Natural killer cell (primary cell): Measurements from ENCODE around the gene FOXL2. TPM values are rescaled to one million over a fixed set of nuclear protein-coding genes. Genes with fewer than 3 reads are reported as not detected.

Experiments
- ATAC-seq, 3 donors: fragments of 150-1000 bp in 2 of 3; fragments of 200-7000 bp in 1 of 3; cut with Tn5 transposase; 1 replicate in 1 of 3; 2 replicates in 2 of 3; pipeline ENCODE4 v1.10.0; 2021; ENCODE audit warnings: mild to moderate bottlenecking in 2 of 3, moderate library complexity in 2 of 3
- DNase-seq, 2 donors: peaks; one replicate each; pipeline versions ENCODE4 v3.0.0 to v3.0.0-alpha.2; 2013 to 2021; ENCODE audit warnings: mixed read lengths in 1 of 2
- H3K27ac ChIP-seq: one replicate; pipeline ENCODE4 v1.5.1; 2013; ENCODE audit warnings: mild to moderate bottlenecking, low read length
- H3K27me3 ChIP-seq: one replicate; pipeline ENCODE4 v1.6.1; 2013; ENCODE audit warnings: low read length; ENCODE audit not compliant: control insufficient read depth, insufficient read depth
- H3K36me3 ChIP-seq: one replicate; pipeline ENCODE4 v1.6.1; 2013; ENCODE audit warnings: low read length; ENCODE audit not compliant: control insufficient read depth, insufficient read depth
- H3K4me1 ChIP-seq: one replicate; pipeline ENCODE4 v1.6.1; 2013; ENCODE audit warnings: low read length; ENCODE audit not compliant: control insufficient read depth, insufficient read depth
- H3K4me3 ChIP-seq: one replicate; pipeline ENCODE4 v1.5.1; 2013; ENCODE audit warnings: low read length
- H3K9me3 ChIP-seq: one replicate; pipeline ENCODE4 v1.6.1; 2013; ENCODE audit warnings: low read length; ENCODE audit not compliant: control insufficient read depth, insufficient read depth
- H3K27ac Mint-ChIP-seq, 2 donors: one replicate each; pipeline ENCODE4 v1.8.0; 2022; ENCODE audit warnings: mild to moderate bottlenecking in 2 of 2, mixed read lengths in 2 of 2, moderate library complexity in 1 of 2
- H3K27me3 Mint-ChIP-seq, 2 donors: one replicate each; pipeline ENCODE4 v1.8.0; 2022; ENCODE audit warnings: low read depth in 2 of 2, mixed read lengths in 2 of 2
- H3K36me3 Mint-ChIP-seq: one replicate; pipeline ENCODE4 v1.8.0; 2022; ENCODE audit warnings: mixed read lengths
- H3K4me1 Mint-ChIP-seq, 2 donors: one replicate each; pipeline ENCODE4 v1.8.0; 2022; ENCODE audit warnings: mixed read lengths in 2 of 2
- H3K4me3 Mint-ChIP-seq: one replicate; pipeline ENCODE4 v1.8.0; 2022; ENCODE audit warnings: mild to moderate bottlenecking, moderate library complexity, mixed read lengths
- H3K9me3 Mint-ChIP-seq, 2 donors: one replicate each; pipeline ENCODE4 v1.8.0; 2022; ENCODE audit warnings: mixed read lengths in 2 of 2
- WGBS: methylation state at CpG from one replicate; pipeline ENCODE4 v1.1.7; 2013; ENCODE audit warnings: missing lambda C conversion rate; ENCODE audit not compliant: insufficient coverage; 5-methylcytosine and 5-hydroxymethylcytosine counted together
- intact Hi-C: fragments of 100-400 bp; cut with micrococcal nuclease; formaldehyde crosslinking; loops from one replicate; pipeline ENCODE4 v1.14.2; 2022
- total RNA-seq, 4 donors: library from RNA; stranded (reverse); fragments of 120-200 nt in 1 of 4; gene quantifications; one replicate each; pipeline versions ENCODE4 v1.2.3 to v1.2.4, GENCODE V29; 2013 to 2022
- TF ChIP-seq, protein P1 (sequence below): fragments of 200-600 bp; IDR thresholded peaks from one replicate; pipeline ENCODE4 v1.8.0; 2022; ENCODE audit warnings: antibody characterized with exemption

FOXL2 gene
- total RNA-seq, 3 donors from 2014 or later (not counting 1 experiment from before 2014, with no cell fraction given): not detected

DNA sequence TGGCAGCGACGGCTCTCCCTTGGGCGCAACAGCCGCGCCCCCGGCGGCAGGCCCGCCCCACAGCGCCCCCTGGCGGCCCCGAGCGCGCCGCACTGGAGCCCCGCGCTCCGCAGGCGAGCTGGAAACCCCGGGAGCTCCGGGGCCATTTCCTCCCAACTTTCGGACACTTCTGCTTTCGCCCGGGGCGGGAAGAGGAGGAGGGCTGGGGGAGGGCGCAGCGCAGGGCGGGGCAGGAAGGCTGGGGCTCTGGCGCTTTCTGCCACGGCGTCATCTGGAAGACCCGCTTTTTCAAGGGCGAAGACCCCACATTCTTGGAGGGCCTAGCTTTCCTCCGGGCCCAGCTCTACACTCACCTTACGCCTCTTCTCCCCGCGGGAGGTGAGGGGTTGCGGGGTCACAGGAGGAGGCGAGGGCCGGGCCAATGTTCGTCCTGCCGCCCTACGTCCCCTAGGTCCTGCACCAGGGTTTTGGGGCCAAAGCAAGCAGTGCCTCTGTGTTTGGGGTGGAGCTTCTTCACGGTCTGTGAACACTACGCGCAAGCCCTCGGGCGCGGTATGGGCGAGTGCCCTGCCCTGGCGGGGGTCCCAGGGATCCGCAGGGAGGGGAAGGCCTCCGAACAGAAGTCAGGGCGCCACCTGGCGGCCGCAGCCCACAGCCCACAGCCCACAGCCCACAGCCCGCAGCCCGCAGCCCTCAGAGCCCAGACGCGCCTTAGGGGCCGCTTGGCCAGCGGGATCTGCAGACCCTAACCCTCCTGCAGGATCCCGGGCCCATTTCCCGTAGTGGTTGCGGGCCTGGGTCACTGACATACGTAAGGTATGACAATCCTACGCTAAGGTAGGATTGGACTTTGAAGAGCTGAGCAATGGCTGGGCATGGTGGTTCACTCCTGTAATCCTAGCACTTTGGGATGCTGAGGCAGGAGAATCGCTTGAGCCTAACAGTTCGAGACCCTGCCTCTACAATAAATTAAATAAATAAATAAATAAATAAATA is 31.1 kb downstream of the FOXL2 start:
- peak; percentile 87 to 91 (median 88) for ATAC-seq
- peak overlapping the region in 1 of 2 donors; percentile 79 for H3K27ac Mint-ChIP-seq

DNA sequence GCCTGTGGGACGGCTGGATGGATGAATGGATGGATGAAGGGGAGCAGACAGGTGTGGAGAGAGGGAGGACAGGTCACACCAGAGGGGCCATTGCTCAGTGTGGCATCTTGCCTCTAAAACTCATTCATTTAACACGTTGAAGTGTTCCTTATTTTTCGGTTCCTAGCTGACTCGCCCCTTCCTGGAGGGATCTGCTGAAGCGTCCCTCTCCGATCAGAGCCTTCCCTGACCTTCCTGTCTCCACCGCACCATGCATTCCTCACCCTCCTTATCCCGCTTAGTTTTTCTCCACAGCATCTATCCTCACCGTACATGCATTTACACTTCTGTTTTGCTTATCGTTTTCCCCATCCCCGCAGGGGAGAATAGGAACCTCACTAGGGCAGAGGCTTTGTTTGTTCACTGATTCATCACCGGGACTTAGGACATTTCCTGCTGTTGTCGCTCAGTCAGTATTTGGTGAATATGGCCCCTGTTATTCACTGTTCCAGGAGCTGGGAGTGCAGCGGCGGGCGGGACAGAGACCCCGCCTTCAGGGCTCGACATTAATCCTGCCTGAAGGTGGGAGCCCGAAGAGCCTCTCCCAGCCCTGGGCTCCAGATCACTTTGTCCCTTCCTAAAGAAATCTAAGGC is 32.0 kb downstream of the FOXL2 start:
- no peaks in the 10 kb centered on the region for H3K9me3 ChIP-seq
- H3K9me3 Mint-ChIP-seq: no peaks in the 10 kb centered on the region
- ATAC-seq (peak; percentile 5 to 21 (median 11)), DNase-seq (no peak)
- no peak overlapping the region for H3K27ac ChIP-seq
- TF ChIP-seq, protein P1, sequence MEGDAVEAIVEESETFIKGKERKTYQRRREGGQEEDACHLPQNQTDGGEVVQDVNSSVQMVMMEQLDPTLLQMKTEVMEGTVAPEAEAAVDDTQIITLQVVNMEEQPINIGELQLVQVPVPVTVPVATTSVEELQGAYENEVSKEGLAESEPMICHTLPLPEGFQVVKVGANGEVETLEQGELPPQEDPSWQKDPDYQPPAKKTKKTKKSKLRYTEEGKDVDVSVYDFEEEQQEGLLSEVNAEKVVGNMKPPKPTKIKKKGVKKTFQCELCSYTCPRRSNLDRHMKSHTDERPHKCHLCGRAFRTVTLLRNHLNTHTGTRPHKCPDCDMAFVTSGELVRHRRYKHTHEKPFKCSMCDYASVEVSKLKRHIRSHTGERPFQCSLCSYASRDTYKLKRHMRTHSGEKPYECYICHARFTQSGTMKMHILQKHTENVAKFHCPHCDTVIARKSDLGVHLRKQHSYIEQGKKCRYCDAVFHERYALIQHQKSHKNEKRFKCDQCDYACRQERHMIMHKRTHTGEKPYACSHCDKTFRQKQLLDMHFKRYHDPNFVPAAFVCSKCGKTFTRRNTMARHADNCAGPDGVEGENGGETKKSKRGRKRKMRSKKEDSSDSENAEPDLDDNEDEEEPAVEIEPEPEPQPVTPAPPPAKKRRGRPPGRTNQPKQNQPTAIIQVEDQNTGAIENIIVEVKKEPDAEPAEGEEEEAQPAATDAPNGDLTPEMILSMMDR: no peak
- no peaks in the 10 kb centered on the region for H3K36me3 ChIP-seq
- H3K4me3 ChIP-seq: peak overlapping the region; percentile 6
- H3K4me3 Mint-ChIP-seq: peak overlapping the region; percentile 87
- peaks cover 18% of the 10 kb centered on the region for H3K4me1 ChIP-seq
- peaks cover 4 to 7% of the 10 kb centered on the region in 2 donors for H3K4me1 Mint-ChIP-seq
- H3K27ac Mint-ChIP-seq: peak overlapping the region in 1 of 2 donors; percentile 79
- no peaks in the 10 kb centered on the region for H3K36me3 Mint-ChIP-seq
- WGBS: 9% methylated on average over 19 of the region's 19 CpGs
- intact Hi-C loops: loop anchor here (1.0 to 2.0 kb wide), 4 partner anchors 80 to 321 kb away; partner anchors contain the start of genes CEP70 and PIK3CB
- H3K27me3 ChIP-seq: peaks cover 2% of the 10 kb centered on the region
- H3K27me3 Mint-ChIP-seq: peaks cover 8 to 13% of the 10 kb centered on the region in 2 donors

More for the DNA sequence above, 31.1 kb downstream of the FOXL2 start:
- H3K36me3 Mint-ChIP-seq: no peaks in the 10 kb centered on the region
- intact Hi-C loops: loop anchor here (1.0 to 2.0 kb wide), 4 partner anchors 81 to 322 kb away; partner anchors contain the start of genes CEP70 and PIK3CB
- peaks cover 8 to 13% of the 10 kb centered on the region in 2 donors for H3K27me3 Mint-ChIP-seq
- Histone ChIP-seq H3K27ac (peak overlapping the region; percentile 12), H3K4me1 (peaks cover 18% of the 10 kb centered on the region), H3K36me3 (no peaks in the 10 kb centered on the region), H3K9me3 (no peaks in the 10 kb centered on the region), H3K27me3 (peaks cover 2% of the 10 kb centered on the region), H3K4me3 (peak overlapping the region; percentile 63)
- DNase-seq: peak; percentile 79 to 88
- 1% methylated on average over 66 of the region's 68 CpGs for WGBS
- peaks cover 4 to 7% of the 10 kb centered on the region in 2 donors for H3K4me1 Mint-ChIP-seq
- TF ChIP-seq, protein P1: peak; percentile 86
- H3K4me3 Mint-ChIP-seq: peak overlapping the region; percentile 87
- no peaks in the 10 kb centered on the region for H3K9me3 Mint-ChIP-seq

DNA sequence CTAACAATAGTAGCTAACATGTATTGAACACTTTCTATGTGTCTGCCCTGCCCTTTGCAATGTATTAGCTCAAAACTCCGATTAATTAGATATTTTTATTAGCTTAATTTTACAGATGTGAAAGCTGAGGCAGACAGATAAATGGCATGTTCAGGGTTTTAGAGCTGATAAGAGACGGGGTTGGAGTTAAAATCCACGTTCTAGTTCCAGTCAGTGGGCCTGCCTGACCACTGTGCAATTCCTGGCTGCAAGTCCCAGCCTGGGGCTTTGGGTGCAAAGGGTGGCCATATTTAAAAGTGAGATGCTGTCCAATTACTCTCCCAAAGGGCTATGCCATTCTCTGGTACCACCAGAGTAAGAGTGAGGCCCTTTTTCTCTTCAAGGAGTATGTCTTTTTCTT is 33.2 kb downstream of the FOXL2 start:
- H3K4me3 ChIP-seq: no peak overlapping the region
- intact Hi-C loops: loop anchor here (2.0 kb wide), 2 partner anchors 79 to 225 kb away; partner anchors contain the start of gene PIK3CB
- DNase-seq (no peak), ATAC-seq (no peak)
- H3K27ac Mint-ChIP-seq: no peak overlapping the region
- H3K4me3 Mint-ChIP-seq: no peak overlapping the region
- no peak overlapping the region for H3K27ac ChIP-seq
- 89% methylated on average over 3 of the region's 3 CpGs for WGBS
- H3K9me3 ChIP-seq: no peaks in the 10 kb centered on the region
- TF ChIP-seq, protein P1: no peak
- no peaks in the 10 kb centered on the region for H3K36me3 ChIP-seq
- no peaks in the 10 kb centered on the region for H3K9me3 Mint-ChIP-seq
- H3K27me3 ChIP-seq: peaks cover 2% of the 10 kb centered on the region
- peaks cover 4 to 7% of the 10 kb centered on the region in 2 donors for H3K4me1 Mint-ChIP-seq
- no peaks in the 10 kb centered on the region for H3K36me3 Mint-ChIP-seq
- H3K4me1 ChIP-seq: peaks cover 18% of the 10 kb centered on the region
- H3K27me3 Mint-ChIP-seq: peaks cover under 1 to 10% of the 10 kb centered on the region in 2 donors
